CD4-positive, alpha-beta T cell (primary cell): Measurements from ENCODE around the gene NRF1. TPM values are rescaled to one million over a fixed set of nuclear protein-coding genes. Genes with fewer than 3 reads are reported as not detected.

Experiments
- ATAC-seq: fragments of 200-7000 bp; cut with Tn5 transposase; one replicate; pipeline ENCODE4 v1.10.0; 2022; ENCODE audit warnings: mild to moderate bottlenecking; ENCODE audit not compliant: poor library complexity
- CTCF ChIA-PET: fragments of 350-600 bp; sonication (Branson Sonifier 250); formaldehyde crosslinking; loops from one replicate; lab custom pipeline; 2021; ENCODE audit warnings: antibody characterized with exemption, inconsistent platforms; lab: Charles Lee
- POLR2A ChIA-PET: fragments of 350-600 bp; sonication (Branson Sonifier 250); formaldehyde crosslinking; loops from one replicate; lab custom pipeline; 2021; ENCODE audit warnings: antibody characterized with exemption, inconsistent platforms; lab: Charles Lee
- DNase-seq, 14 experiments: peaks; one replicate each; pipeline ENCODE4 v3.0.0-alpha.2; 2013 to 2020; ENCODE audit warnings: mixed read lengths in 2 of 14
- H3K27ac ChIP-seq, 2 donors: one replicate each; pipeline versions ENCODE4 v1.5.1 to v1.7.0; 2013; ENCODE audit warnings: low read length in 2 of 2, low read depth in 1 of 2, mild to moderate bottlenecking in 1 of 2
- H3K27me3 ChIP-seq, 2 experiments: 1 replicate in 1 of 2; 2 replicates in 1 of 2; pipeline versions ENCODE4 v1.6.1 to v1.7.0; 2013; ENCODE audit warnings: low read length in 2 of 2, control low read depth in 1 of 2, mild to moderate bottlenecking in 1 of 2, moderate library complexity in 1 of 2; ENCODE audit not compliant: insufficient read depth in 2 of 2, control insufficient read depth in 1 of 2
- H3K36me3 ChIP-seq: one replicate; pipeline ENCODE4 v1.6.1; 2013; ENCODE audit warnings: low read length, control low read depth; ENCODE audit not compliant: insufficient read depth
- H3K4me1 ChIP-seq: one replicate; pipeline ENCODE4 v1.6.1; 2013; ENCODE audit warnings: low read length, control low read depth; ENCODE audit not compliant: insufficient read depth
- H3K4me3 ChIP-seq: one replicate; pipeline ENCODE4 v1.5.1; 2013; ENCODE audit warnings: mild to moderate bottlenecking, low read length, moderate library complexity
- H3K9me3 ChIP-seq, 2 experiments: 1 replicate in 1 of 2; 2 replicates in 1 of 2; pipeline versions ENCODE4 v1.6.1 to v1.7.0; 2013; ENCODE audit warnings: low read length in 2 of 2, mild to moderate bottlenecking in 2 of 2, control low read depth in 1 of 2, moderate library complexity in 1 of 2; ENCODE audit not compliant: control insufficient read depth in 1 of 2, insufficient read depth in 1 of 2
- H3K27ac Mint-ChIP-seq: one replicate; pipeline ENCODE4 v1.8.0; 2020; ENCODE audit warnings: mixed read lengths
- H3K27me3 Mint-ChIP-seq: one replicate; pipeline ENCODE4 v1.8.0; 2021; ENCODE audit warnings: mixed read lengths
- H3K36me3 Mint-ChIP-seq: one replicate; pipeline ENCODE4 v1.8.0; 2021; ENCODE audit warnings: low read depth, mixed read lengths
- H3K4me1 Mint-ChIP-seq: one replicate; pipeline ENCODE4 v1.8.0; 2021; ENCODE audit warnings: low read depth, mixed read lengths
- H3K4me3 Mint-ChIP-seq: one replicate; pipeline ENCODE4 v1.8.0; 2020; ENCODE audit warnings: mild to moderate bottlenecking, mixed read lengths
- H3K9me3 Mint-ChIP-seq: one replicate; pipeline ENCODE4 v1.8.0; 2020; ENCODE audit warnings: mixed read lengths
- intact Hi-C, 2 experiments: fragments of 100-400 bp; cut with DNase I in 1 of 2; cut with micrococcal nuclease in 1 of 2; formaldehyde crosslinking; loops; one replicate each; pipeline versions ENCODE4 v1.15.1 to v1.9.0; 2023 to 2025; cut with DNase I, micrococcal nuclease
- total RNA-seq, 174 experiments: library from RNA in 2 of 174; stranded (reverse) in 2 of 174; gene quantifications; one replicate each; pipeline ENCODE4 v1.2.3 and lab custom pipeline; 2021 to 2026
- TF ChIP-seq, protein P1 (sequence below): fragments of 200-600 bp; IDR thresholded peaks from one replicate; pipeline ENCODE4 v1.8.0; 2022; ENCODE audit warnings: antibody characterized with exemption, mild to moderate bottlenecking

NRF1 gene
- total RNA-seq, 2 experiments from 2014 or later, result 35.4 to 36.1 TPM

DNA sequence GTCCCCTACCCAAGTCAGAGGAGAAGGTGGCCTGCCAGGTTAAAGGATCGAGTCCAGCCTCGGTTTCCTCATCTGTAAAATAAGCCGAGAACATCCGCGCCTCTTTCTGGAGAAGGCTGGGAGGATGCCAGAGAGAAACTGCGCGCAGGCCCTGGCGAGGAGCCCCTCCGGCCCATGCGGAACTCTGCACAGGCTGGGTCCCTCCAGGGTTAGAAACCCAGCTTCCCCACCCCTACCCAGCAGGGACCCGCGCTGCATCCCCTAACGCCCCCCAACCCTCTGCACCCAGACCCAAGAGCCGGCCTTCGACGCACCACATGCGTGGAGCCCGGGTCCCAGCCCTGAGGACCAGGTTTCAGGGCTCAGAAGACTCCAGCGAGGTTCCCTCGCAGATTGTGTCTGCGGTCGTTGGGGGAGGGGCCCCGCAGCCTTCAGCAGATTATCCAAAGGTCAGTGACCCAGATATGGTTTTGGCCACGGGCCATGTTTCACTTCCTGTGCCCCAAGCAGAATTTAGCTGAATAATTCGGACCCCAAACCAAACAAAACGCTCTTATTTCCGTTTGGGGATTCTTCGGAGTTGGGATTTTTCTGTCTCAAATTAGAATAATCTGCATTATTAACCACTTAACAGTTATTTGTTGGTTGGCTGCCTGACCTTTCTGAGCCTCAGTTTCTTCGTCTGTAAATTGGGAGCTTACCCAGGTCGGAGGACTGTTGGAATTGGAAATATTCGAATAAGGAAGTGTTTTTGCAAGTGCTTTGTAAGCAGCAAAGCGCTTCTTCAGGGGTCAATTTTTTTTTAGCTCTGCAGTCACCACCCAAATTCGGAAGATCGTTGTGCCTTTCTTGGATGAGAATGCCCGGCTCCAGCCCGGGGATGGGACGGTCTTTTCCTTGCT, 173.5 kb downstream of the NRF1 start:
- Mint-ChIP-seq H3K4me1 (peaks cover 52% of the 10 kb centered on the region), H3K36me3 (no peaks in the 10 kb centered on the region), H3K27me3 (peaks cover 78% of the 10 kb centered on the region), H3K9me3 (no peaks in the 10 kb centered on the region), H3K4me3 (peak overlapping the region; percentile 62), H3K27ac (no peak overlapping the region)
- ChIA-PET CTCF (interaction anchor here (0.6 kb wide), 1 partner anchor 226 kb away, joined by 3 read pairs; no protein-coding TSS in a partner anchor), POLR2A (no interaction called here)
- Histone ChIP-seq H3K9me3 (peaks cover 0 to 46% of the 10 kb centered on the region in 2 experiments), H3K27ac (no peak overlapping the region), H3K27me3 (peaks cover 69 to 84% of the 10 kb centered on the region in 2 experiments), H3K36me3 (no peaks in the 10 kb centered on the region), H3K4me3 (peak overlapping the region; percentile 0), H3K4me1 (peaks cover 58% of the 10 kb centered on the region)
- DNase-seq (peak in 2 of 14 experiments; percentile 8 to 29), ATAC-seq (no peak)
- TF ChIP-seq, protein P1, sequence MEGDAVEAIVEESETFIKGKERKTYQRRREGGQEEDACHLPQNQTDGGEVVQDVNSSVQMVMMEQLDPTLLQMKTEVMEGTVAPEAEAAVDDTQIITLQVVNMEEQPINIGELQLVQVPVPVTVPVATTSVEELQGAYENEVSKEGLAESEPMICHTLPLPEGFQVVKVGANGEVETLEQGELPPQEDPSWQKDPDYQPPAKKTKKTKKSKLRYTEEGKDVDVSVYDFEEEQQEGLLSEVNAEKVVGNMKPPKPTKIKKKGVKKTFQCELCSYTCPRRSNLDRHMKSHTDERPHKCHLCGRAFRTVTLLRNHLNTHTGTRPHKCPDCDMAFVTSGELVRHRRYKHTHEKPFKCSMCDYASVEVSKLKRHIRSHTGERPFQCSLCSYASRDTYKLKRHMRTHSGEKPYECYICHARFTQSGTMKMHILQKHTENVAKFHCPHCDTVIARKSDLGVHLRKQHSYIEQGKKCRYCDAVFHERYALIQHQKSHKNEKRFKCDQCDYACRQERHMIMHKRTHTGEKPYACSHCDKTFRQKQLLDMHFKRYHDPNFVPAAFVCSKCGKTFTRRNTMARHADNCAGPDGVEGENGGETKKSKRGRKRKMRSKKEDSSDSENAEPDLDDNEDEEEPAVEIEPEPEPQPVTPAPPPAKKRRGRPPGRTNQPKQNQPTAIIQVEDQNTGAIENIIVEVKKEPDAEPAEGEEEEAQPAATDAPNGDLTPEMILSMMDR, result no peak
- intact Hi-C loops, result no loop called here

DNA sequence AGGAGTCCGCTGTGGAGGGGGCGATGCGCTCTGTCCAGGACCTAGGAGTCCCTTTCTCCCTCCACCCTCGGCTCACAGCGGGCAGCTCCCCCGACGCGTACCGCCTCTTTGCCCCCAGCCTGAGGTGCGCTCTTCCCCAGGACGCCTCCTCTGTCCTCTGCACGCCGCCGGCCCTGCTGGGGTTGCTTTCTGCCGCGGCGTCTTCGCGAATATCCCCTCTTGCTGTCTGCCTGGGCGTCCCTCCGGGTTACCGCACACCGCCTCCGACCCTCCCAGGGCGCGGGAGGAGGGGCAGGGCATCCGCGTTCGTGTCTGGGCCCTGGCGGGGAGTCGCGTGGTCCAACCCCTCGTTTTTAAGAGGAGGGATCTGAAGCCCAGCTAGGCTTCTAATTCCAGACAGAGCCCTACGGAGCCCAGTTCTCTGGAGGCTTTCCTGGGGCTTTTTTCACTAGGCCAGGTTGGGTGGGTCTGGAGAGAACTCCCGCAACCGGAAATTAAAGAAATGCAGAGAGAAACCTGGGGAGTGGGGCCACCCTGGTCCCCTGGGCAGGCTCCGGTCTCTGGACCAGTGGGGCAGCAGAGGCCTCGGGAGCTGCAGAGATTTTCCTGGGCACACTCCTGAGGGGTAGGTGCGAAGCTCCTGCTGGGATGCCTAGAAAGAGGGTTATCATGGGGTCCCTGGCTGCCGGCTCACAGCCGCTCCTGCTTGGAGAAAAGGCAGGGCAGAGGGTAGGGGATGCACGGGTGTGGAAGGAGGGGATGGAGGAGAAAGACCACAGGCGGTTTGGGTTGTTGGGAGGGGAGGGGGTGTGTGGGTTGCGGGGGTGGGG, 174.4 kb downstream of the NRF1 start:
- ATAC-seq, result peak; percentile 28
- Mint-ChIP-seq H3K27me3 (peaks cover 80% of the 10 kb centered on the region), H3K4me1 (peaks cover 51% of the 10 kb centered on the region), H3K36me3 (no peaks in the 10 kb centered on the region), H3K4me3 (peak overlapping the region; percentile 62), H3K9me3 (no peaks in the 10 kb centered on the region), H3K27ac (no peak overlapping the region)
- peaks cover 0 to 40% of the 10 kb centered on the region in 2 experiments for H3K9me3 ChIP-seq
- ChIA-PET POLR2A (no interaction called here), CTCF (interaction anchor here (0.6 kb wide), 1 partner anchor 225 kb away, joined by 3 read pairs; no protein-coding TSS in a partner anchor)
- peak in 3 of 14 experiments; percentile 15 to 37 (median 27) for DNase-seq
- peaks cover 63 to 78% of the 10 kb centered on the region in 2 experiments for H3K27me3 ChIP-seq
- peak overlapping the region; percentile 0 for H3K4me3 ChIP-seq
- intact Hi-C loops, result no loop called here
- H3K36me3 ChIP-seq, result no peaks in the 10 kb centered on the region
- peaks cover 52% of the 10 kb centered on the region for H3K4me1 ChIP-seq
- no peak overlapping the region for H3K27ac ChIP-seq
- TF ChIP-seq, protein P1, result no peak

DNA sequence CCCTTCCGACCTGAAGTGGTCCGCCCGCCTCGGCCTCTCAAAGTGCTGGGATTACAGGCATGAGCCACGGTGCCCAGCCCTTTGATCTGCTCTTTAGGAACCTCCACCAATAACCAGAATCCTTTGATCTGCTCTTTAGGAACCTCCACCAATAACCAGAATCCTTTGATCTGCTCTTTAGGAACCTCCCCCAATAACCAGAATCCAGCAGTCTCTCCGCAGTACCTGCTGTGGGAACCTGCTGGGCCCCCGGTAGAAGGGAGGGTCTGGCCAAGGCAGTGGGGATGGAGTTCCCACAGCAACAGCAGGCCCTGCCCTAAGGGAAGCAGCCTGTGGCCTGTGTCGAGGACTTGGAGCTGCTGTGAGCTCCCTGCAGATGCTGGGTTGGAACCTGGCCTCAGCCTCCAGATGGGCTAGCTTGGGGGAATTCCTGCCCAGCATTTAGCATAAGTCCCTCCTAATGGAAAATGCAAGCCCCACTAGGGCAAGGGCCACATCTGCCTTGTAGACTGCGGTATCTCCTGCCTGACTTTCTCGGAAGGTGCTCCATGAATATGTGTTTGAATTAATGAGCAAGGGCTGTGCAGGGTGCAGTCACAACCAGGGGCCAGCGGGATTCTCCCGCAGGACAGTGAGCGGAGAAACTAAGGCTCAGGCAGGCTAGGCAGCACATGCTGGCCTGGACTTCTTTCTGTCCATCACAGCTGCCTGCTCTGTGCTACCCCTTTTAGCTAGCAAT, 175.5 kb downstream of the NRF1 start:
- Histone ChIP-seq H3K36me3 (no peaks in the 10 kb centered on the region), H3K4me1 (peaks cover 41% of the 10 kb centered on the region), H3K9me3 (peaks cover 0 to 32% of the 10 kb centered on the region in 2 experiments), H3K4me3 (no peak overlapping the region), H3K27ac (no peak overlapping the region), H3K27me3 (peaks cover 54 to 67% of the 10 kb centered on the region in 2 experiments)
- no peak overlapping the region for H3K27ac Mint-ChIP-seq
- intact Hi-C loops, result no loop called here
- peaks cover 40% of the 10 kb centered on the region for H3K4me1 Mint-ChIP-seq
- CTCF ChIA-PET, result no interaction called here
- DNase-seq (no peak), ATAC-seq (no peak)
- no peaks in the 10 kb centered on the region for H3K9me3 Mint-ChIP-seq
- H3K36me3 Mint-ChIP-seq, result no peaks in the 10 kb centered on the region
- POLR2A ChIA-PET, result no interaction called here
- H3K27me3 Mint-ChIP-seq, result peaks cover 76% of the 10 kb centered on the region
- TF ChIP-seq, protein P1, result no peak
- peak overlapping the region; percentile 4 for H3K4me3 Mint-ChIP-seq
